ENCODE measurements around the gene PLEKHM2.

PLEKHM2 gene

DNA sequence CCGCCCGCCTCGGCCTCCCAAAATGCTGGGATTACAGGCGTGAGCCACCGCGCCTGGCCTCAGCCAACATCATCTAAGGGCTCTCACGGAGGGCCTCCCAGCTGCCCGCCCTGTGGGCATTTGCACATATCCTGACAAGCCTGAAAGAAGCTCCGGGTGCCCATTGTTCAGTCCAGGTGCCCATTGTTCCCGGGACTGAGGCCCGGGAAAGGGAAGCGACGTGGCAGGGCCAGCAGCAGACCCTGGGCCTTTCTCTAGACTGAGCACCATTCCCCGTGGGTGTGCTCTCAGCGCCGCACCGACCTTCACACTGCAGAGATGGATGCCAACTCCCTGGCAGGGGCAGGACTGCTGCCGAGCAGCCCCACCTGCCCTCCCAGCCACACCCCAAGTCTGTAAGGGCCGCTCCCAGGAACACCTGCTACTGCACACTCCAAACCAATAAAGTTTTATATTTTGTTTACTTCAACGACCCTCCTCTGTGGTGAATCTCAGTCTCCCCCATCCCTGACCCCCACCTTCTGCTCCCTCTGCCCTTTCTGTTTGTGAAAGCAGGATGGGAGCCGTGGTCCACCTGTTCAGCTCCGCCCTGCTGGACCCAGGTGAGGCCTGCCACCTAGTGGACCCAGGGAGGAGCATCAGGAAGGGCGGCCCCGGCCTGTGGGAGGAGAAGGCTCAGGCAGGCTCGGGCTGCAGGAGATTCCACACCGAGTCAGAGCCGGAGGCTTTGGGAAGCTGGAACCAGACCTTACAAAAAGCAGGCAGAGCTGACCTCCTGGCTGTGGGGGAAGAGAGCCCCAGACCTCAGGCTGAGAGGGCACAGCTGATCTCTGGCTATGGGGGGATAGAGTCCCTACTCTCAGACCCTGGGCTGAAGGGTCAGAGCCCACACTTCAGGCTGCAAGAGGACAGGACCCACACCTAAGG is 57.1 kb downstream of the PLEKHM2 start:
- DNase-seq, result peak; percentile 46

DNA sequence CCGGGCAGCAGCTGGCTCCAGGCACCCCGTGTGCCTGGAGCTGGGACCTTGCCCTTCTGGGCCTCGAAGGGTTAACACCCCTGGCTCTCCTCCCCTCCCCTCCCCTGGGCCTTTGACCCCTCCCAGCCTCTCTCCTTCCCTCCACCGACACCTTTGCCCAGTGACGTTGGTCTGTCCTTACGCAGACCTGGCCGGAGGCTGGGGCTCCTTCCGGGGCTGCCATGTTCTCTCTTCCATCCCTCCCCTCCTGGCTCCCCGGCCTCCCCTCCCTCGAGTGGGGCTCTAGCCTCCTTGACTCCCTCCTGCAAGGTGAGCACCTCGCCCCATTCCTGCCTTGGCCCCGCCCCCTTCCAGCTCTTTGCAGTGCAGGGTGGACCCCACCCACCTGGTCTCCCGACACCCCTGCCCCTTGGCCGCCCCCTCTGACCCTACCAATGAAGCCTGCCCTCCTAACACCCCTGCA is 58.2 kb downstream of the PLEKHM2 start, which contains the start of gene TMEM82:
TSS of gene TMEM82 (plus strand) at position 161 of the 463 bp plus-strand sequence. CDS start at position 222, 61 bp downstream.
- DNase-seq, result no peak

DNA sequence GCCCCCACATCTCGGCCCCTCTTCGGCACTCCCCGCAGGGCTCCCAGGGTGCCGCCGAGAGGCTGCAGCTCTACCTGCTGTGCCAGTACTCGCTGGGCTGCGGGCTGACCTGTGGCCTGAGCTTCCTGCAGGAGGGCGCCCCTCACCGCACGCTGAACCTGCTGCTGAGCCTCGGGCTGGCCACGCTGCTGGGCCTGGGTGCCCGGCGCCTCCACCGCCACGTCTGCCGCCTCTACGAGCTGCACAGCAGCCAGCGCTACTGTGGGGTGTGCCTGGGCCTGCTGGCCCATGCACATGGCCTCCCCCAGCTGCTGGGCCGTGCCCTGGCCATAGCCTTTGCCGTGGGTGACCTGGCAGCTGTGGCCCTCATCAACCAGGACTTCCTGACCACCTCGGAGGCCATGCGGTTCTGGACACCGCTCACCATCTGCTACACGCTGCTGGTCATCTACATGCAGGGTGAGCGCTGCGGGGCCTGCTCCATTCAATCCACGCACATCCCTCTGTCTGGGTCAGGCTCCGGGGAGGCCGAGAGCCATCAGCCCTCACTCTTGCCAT is 60.1 kb downstream of the PLEKHM2 start:
- no peak for DNase-seq

DNA sequence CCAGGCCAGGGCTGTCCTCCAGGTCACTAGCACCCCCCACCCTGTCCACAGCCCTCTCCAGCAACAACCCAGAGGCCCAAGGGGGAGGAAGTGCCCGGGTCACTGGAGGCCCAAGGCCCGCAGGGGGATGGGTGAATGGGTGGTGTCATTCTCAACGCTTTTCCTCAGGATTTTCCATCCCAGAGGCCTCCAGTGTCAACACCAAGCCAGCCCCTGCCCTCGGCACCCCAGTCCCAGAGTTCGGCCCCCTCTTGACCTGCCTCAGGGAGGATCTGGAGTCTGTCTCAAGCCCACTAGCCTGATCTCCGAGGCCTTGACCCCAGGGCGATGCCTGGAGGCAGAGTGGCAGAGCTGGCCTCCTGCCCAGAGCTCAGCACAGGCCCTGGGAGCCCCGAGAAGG is 63.3 kb downstream of the PLEKHM2 start:
- DNase-seq, result no peak

DNA sequence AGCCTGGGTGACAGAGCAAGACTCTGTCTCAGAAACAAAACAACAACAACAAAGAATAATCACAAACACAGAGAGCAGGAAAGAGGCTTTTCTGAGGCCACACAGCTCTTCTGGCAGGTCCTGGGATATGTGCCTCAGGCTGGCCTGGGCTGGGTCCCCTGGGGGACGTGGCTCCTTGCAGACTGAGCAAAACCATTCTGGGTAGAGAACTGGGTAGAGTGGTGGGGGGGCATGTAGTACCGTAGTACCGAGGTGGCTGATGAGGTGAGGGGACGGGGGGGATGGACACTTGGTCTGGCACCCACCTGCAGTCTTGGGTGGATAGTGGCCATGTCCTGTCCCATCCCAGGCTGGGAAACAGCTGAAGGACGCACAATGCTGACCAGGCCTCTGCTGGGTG is 64.1 kb downstream of the PLEKHM2 start:
- no peak for DNase-seq

DNA sequence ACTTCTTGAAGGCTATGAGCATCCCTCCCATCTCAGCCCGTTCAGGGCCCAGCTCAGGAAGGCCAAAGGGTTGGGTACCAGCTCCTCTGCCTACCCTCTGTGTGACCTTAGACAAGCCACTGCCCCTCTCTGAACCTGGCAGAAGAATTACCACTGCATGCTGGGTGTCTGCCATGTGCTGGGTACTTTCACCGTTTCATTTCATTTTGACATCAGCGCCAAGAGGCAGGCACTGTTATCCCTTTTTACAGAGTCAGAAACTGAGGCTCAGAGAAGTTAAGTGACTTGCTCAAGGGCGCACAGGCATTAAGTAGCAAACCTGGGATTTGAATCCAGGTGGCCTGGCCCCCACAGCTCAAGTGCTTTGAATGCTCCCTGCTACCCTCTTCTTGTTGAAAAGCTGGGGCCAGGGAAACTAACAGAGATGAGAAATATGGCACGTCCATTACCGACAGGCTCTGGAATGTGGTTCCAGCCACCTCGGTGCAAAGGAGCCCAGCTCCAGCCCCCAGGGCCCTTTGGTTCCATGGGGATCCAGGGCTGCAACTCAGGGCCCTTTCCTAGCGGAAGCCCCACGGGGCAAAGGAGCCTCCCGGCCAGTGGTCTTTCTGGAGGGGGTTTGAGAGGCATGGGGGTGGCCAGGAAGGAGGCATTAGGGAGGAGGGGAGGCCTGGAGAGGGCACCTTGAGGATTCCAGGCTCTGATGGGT is 64.7 kb downstream of the PLEKHM2 start:
- no peak for DNase-seq

DNA sequence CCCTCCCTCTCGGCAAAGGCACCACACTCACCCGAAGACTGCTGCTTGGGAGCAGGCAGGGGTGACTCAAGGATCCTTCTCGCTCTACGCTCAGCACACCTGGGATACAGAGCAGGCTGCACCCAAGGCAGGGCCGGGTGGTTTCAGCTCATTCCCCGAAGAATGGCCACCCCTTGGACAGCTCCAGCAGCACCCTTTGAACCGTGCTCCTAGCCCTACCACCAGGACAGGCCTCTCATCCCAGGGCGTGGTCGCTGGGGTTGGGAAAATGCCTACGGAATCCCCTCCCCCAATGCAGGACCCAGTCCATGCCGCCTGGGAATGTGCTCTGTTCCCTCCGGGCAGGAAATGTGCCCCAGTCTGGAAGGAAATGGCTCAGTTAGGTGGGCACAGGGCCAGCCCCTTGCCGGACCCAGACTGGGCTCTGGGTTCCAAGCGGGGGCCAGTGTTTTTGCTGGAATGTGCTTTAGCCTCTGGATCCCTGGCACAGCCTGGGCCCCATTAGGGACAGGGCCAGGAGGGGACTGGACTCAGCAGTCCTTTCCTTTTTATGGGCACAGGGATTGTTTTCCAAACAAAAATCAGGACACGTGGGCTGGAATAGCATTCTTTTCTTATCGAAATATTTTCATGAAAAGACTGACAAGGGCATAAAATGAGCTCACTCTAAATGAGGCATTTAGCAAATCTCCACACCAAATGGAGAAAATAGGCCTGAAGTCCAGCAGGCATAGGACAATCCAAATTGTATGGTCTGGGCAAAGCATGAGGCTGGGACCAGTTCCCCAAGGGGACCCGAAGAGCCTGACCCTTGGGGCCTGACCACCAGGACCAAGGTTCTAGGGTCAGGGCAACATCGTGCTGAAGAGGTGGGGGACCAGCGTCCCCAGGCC is 65.5 kb downstream of the PLEKHM2 start:
- DNase-seq, result no peak

DNA sequence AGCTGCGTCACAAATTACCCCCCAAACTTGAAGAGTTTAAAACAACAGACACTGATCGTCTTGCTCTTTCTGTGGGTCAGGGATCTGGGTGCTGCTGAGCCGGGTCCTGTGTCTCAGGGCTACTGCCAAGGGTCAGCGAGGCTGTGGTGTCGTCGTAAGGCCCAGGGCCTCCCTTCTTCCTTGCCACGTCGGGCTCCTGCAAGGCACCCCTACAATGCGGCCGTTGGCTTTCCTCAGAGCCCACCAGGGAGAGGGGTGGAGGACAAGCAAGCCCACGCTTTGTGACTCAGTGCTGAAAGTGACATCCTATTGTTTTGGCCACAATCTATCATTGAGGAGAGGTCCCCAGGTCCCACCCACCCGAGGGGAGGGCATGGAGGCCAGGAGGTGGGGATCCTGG is 66.8 kb downstream of the PLEKHM2 start:
- no peak for DNase-seq

DNA sequence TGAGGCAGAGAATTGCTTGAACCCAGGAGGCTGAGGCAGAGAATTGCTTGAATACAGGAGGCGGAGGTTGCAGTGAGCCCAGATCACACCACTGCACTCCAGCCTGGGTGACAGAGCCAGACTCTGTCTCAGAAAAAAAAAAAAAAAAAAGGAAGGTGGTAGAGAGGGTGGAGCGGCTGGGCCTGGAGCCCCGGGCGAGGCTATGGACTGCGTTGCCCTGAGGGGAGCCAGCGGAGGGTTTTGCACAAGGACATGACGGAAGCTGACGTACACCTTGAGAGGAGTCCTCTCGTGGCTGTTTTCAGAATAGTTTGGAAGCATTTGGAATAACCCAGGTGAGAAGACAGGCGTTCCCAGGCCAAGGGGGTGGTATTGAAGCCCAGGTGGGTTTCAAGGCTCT is 67.6 kb downstream of the PLEKHM2 start:
- no peak for DNase-seq

DNA sequence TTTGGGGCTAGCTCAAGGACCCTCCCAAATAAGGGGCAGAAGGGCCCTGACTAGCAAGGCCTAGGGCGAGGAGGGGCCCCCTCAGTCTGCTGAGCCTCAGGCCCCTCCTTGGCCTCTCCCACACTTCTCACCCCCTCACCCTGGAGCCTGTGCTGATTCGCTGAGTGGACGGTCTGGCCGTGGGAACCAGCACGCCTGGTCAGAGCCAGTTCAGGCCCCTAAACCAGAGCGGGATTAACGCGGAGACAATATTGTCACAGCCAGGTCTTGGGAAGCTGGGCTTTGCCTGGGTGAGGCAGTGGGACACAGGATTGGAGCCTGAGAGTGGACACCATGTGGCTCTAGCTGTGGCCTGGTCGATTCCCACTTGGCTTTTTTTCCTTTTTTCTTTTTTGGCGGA is 69.7 kb downstream of the PLEKHM2 start:
- no peak for DNase-seq

DNA sequence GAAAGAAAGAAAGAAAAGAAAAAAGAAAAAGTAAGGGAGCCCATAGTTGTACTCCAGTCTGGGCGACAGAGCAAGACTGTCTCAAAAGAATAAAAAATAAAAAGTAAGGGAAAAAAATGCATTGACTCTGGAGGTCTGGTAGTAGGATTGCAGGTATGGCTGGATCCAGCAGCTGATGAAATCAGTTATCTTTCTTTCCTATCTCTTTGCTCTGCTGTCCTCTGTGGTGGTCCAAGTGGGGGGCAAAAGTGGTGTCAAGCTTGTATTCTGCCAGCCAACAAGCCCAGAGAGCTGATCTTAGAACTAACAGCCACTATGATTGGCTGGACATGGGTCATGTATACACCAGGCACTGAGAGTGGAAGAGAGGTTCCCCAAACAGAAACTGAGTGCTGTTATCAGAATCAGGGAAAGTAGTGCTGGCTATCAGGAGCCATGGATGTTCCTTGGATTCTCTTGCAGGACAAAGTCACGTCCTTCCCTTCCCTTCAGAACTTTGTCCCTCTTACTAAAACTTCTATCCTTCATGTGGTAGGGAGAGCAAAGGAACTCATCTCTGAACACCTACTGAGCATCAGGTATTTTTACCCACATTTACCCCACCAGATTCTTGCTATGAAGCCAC is 71.0 kb downstream of the PLEKHM2 start:
- DNase-seq, result no peak

DNA sequence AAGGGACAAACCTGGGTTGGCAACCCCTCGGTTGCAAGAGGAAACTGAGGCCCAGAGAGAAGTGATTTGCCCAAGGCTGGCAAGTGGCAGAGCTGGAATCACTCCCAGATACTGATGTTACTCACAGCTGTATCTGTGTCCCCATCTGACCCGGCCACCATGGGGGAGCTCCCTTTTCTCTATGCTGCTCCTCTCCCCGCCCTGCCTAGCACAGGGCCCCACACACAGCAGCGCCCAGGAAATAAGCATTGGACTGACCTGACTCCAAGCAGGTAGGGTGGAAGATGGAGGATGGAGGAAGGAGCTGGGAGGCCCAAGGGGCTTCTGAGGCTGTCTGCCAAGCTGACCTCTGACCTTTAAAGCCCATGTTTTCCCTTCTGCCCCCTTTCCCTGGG is 71.5 kb downstream of the PLEKHM2 start:
- no peak for DNase-seq

DNA sequence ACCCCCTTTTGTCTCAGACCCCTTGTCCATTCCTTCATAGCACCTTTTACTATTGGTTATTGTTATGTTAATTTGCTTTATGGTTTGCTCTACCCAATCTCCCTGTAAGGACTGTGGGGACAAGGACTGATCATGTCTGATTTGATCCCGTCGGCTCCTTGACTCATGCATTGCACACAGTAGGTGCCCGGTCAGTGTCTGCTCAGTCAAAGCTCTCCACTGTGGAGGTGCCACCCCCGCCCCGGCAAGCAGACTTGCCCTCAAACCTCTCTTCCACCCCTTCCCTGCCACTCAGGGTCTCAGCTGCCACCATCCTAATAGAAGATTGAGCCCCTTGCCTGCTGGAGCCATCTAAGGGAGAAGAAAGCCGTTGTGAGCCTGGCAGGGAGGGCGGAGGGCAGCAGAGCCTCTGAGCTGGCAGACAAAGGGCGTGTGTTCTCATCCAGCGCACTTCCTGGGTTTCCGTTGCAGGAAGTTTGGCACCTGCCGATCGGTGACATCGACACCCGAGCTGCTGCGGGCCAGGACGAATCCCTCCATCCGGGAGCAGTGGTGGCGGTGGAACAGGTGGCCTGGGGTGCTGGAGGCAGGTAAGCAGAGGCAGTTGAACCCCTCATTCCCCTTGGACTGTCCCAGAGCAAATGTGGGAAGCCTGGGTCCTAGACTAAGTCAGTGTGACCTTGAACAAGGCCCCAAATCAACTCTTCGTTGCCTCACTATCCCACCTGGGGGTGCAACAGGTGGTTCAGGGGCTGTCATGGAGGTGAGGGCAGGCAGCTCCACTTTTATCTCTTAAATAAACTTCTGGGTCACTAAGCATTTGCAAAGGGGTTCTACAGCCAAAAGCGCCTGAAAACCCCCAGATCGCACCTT is 72.3 kb downstream of the PLEKHM2 start:
- DNase-seq, result no peak

DNA sequence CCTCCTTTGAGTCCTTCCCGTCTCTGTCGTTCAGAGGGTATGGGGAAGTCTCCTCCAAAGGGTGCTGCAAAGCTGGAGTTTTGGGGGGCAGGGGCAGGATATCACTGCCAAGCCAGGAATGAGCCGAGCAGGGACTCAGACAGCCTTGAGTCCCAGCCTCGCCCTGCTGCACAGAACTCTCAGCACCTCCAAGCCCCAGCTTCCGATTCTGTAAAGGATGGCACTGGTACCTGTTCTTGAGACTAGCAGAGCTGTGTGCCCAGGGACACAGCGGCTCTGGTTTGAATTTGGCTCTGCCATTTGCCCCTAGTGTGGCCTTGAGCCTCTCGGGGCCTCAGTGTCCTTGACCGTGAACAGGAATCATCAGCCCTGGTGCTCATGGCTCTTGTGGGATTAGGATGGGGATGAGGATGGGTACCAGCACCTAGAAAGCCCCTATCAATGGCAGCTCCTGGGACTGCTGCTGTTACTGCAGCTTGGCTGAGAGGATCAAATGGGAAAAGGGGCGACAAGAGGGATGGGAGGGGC is 73.0 kb downstream of the PLEKHM2 start:
- no peak for DNase-seq

DNA sequence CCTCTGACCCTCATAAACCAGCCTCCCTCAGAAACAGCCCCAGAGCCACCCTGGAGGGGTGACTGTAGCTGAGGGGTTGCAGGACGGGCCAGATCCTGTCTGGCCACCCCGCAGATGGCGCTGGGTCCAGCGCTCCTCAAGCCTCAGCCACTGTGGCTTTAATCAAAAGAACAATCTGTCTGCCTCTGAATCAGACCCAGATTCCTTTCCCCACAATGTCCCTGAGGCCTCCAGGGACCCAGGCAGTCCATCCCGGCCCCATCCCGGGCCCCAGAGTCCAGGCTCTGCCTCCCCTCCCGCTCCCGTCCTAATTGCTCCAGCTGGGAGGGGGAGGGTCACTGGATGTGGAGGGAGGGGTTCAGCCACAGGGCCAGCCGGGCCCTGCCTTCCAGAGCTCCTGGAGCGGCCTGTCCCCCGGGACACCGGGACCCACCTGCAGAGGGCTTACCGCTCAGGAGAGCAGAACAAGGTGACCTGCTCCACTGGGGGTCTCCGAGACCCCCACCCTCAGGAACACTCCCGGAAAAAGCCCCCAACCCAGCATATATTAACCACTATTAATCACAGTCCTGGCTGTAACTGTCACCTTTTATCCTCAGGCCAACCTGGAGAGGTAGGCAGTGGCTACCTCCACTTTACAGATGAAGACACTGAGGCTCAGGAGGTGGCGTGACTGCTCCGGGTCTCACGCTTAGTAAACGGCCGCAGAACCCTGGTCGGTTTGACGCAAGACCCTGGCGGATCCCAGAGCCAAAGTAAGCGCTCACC is 73.6 kb downstream of the PLEKHM2 start:
- no peak for DNase-seq

DNA sequence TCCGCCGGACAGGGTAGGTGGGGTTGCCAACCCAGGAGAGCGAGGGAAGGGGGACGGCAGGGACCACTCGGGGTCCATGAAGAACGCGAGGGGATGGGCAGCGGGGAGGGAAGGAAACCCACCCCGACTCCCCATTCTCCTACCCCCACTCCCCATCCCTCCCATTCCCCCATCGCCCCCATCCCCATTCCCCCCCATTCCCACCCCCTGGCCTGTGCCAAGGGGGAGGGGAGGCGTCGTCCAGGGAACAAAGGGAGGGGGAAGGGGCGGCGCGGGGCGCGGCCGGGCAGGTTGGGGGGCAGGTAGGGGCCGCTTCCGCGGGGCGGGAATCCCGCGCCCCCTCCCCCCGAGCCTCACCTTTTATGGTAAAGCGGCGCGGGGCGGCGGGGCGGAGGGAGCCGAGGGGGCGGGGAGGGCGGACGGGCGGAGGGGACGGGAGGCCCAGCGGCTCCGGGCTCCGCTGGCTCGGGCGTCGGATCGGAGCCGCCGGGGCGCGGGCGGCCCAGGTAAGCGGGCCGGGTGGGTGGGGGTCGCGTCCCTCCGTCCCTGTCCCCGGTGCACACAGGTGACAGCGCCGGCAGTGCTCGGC is 74.3 kb downstream of the PLEKHM2 start, which contains the start of gene FBLIM1:
TSS of gene FBLIM1 (plus strand) at position 453 of the 589 bp plus-strand sequence. CDS start 6,189 bp downstream, outside the sequence.
- no peak for DNase-seq

DNA sequence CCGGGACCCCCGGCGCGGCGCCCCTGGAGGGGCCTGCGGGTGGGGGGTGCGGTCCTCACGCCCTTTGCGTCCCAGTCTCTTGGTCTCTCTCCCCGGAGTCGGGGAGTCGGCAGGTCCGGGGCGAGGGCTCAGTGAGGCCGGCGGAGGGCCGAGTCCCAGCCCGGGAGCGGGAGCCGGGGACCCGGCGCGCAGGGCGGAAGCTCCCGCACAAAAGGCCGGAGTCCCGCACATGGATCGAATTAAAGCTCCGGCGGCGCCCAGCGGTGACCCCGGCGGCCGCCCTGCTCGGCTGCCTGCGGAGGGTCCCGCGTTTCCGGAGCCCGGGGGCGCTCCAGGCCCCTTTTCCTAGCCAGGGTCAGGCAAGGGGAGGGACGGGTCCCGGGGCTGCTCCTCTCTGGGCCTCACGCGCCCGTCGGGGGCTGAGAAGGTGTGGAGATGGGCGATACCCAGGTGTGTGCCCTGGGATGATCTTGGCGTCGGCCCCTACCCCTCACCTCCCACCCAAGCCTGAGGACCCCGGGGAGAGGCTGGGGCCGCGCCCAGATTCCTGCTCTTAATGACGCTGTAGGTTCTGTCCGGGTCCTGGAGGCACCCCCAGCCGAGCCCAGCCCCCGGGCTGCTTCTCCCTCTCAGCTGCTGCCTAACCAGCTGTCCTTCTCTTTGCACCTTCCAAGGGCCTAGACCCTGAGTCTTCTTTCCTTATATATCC is 75.0 kb downstream of the PLEKHM2 start:
- DNase-seq, result no peak

DNA sequence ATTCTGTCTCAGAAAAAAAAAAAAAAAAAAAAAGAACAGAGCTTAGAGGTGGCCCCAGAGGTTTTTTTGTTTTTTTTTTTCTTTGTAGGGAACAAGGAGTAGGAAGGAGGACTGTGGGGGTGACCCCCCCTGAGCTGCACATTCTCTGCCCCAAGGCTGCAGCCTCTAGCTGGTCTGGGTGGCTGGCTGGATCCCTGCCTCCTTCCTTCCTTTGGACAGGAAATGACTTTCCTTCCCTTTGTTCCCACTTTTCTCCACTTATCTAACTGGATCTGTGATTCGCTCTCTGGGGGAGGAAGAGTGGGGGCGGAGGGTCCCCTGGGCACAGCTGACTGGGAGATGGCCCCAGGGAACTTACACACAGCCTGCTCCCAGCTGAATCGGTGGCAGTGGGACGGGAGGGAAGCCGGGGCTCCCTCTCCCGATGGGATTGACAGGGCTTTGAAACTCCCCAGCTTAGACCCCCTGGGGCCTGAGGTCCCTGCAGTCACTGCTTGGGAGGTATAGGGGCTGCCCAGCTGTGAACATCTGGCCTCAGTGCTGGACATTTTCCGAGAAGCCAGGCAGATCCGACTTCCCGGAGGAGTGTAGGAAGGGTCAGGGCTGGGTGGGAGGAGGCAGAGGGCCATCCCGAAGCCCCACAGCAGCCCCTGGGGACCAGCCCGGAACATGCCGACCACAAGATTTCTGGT is 76.5 kb downstream of the PLEKHM2 start:
- no peak for DNase-seq

All from effector CD4-positive, alpha-beta T cell (primary cell).